ENCODE measurements around the gene C20orf96.
A peak's percentile ranks its signal among the peaks of the same experiment; 100 is the strongest.

C20orf96 gene

DNA sequence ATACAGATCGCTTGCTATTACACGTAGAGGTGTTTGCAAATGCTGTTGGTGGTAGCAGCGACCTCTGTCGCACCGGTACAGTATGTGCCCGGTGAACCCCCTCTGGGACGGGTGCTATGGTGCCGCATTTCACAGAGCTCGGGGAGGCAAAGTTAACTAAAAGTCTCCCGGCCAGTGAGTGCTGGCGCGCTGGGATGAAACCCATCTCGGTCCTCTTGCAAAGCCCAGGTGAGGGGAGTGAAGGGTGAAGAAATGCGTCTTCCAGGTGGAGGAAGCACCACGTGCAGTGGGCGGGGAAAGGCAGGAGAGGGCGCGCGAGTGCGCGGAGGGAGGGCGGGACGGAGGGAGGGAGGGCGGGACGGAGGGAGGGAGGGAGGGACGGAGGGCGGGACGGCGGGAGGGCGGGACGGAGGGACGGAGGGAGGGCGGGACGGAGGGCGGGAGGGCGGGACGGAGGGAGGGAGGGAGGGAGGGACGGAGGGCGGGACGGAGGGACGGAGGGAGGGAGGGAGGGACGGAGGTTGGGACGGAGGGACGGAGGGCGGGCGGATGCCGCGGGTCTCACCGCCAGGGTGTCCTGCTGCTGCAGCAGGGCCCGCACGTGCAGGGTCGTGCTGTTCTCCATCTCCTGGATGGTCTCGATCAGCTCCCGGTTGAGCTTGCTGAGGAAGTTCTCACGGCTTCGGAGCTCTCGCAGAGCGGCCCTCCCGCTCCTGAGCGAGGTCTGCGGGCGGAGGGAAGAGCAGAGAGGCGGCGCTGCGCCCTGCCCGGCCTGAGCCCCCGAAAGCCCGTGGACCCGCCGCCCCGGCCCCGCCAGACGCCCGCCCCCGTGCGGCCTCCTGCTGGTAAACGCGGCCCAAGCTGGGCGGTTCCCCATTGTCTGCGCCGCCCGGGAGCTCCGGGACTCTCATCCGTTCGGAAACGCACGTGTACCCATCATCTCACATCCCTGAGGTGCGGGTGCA is 11.7 kb downstream of the C20orf96 start:
- H3K4me1 ChIP-seq (ENCODE audit: control insufficient read depth in 5 of 5, insufficient read depth in 5 of 5, low read length in 5 of 5): peaks cover 0 to 5% (median 2%) of the 10 kb centered on the region in 5 donors
- H3K9me3 ChIP-seq (ENCODE audit: control insufficient read depth in 5 of 5, low read length in 5 of 5): no peaks in the 10 kb centered on the region
- peak overlapping the region in 3 of 5 donors; percentile 55 to 57 (median 57) for H3K4me3 ChIP-seq (ENCODE audit: low read depth in 1 of 5, low read length in 5 of 5)
- H3K27ac ChIP-seq (ENCODE audit: low read depth, low read length): no peak overlapping the region
- no peaks in the 10 kb centered on the region for H3K27me3 ChIP-seq (ENCODE audit: control insufficient read depth in 5 of 5, insufficient read depth in 4 of 5, low read length in 5 of 5)
- H3K9ac ChIP-seq (ENCODE audit: low read length in 5 of 5): no peak overlapping the region
- peaks cover 0 to 48% (median 20%) of the 10 kb centered on the region in 5 donors for H3K36me3 ChIP-seq (ENCODE audit: control insufficient read depth in 5 of 5, insufficient read depth in 5 of 5, low read length in 5 of 5)

DNA sequence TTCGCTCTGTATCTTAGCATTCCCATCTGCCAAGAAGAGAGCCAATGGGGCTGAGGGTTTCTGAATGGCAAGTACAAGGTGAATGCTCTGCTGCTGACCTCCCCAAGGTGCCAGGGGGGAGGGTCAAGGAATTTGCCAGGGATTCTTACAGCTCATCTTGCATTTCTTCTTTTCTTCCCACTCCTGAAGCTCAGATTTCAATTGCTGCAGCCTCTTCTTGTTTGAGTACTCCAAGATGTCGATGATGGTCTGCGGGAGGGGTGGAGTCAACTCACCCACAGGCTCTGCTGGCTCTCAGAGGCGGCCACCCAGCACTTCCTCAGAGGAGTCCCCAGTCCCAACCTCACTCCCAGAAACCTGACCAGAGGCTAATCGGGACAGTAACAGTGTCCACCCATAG is 12.4 kb downstream of the C20orf96 start:
- Histone ChIP-seq H3K27ac (ENCODE audit: low read depth, low read length) (no peak overlapping the region), H3K27me3 (ENCODE audit: control insufficient read depth in 5 of 5, insufficient read depth in 4 of 5, low read length in 5 of 5) (no peaks in the 10 kb centered on the region), H3K36me3 (ENCODE audit: control insufficient read depth in 5 of 5, insufficient read depth in 5 of 5, low read length in 5 of 5) (peaks cover 0 to 43% (median 20%) of the 10 kb centered on the region in 5 donors), H3K4me3 (ENCODE audit: low read depth in 1 of 5, low read length in 5 of 5) (peak overlapping the region in 1 of 5 donors; percentile 33), H3K9me3 (ENCODE audit: control insufficient read depth in 5 of 5, low read length in 5 of 5) (no peaks in the 10 kb centered on the region), H3K4me1 (ENCODE audit: control insufficient read depth in 5 of 5, insufficient read depth in 5 of 5, low read length in 5 of 5) (peaks cover 0 to 5% (median 2%) of the 10 kb centered on the region in 5 donors), H3K9ac (ENCODE audit: low read length in 5 of 5) (no peak overlapping the region)

DNA sequence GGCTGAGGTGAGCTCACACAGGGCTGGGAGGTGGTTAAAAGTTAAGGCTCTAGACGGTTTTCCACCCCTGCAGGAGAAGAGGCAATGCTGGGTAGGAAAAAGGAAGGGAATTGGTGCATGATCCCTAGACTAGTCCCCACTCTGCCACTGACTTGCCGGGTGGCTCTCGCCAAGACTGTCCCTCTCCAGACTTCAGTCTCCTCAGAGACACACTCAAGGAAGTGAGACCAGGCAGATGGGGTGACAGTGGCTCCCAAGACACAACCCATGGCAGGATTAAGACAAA is 13.1 kb downstream of the C20orf96 start:
- no peak overlapping the region for H3K27ac ChIP-seq (ENCODE audit: low read depth, low read length)
- no peaks in the 10 kb centered on the region for H3K9me3 ChIP-seq (ENCODE audit: control insufficient read depth in 5 of 5, low read length in 5 of 5)
- peaks cover 0 to 5% (median 2%) of the 10 kb centered on the region in 5 donors for H3K4me1 ChIP-seq (ENCODE audit: control insufficient read depth in 5 of 5, insufficient read depth in 5 of 5, low read length in 5 of 5)
- no peaks in the 10 kb centered on the region for H3K27me3 ChIP-seq (ENCODE audit: control insufficient read depth in 5 of 5, insufficient read depth in 4 of 5, low read length in 5 of 5)
- peaks cover 0 to 43% (median 20%) of the 10 kb centered on the region in 5 donors for H3K36me3 ChIP-seq (ENCODE audit: control insufficient read depth in 5 of 5, insufficient read depth in 5 of 5, low read length in 5 of 5)
- no peak overlapping the region for H3K9ac ChIP-seq (ENCODE audit: low read length in 5 of 5)
- H3K4me3 ChIP-seq (ENCODE audit: low read depth in 1 of 5, low read length in 5 of 5): no peak overlapping the region

DNA sequence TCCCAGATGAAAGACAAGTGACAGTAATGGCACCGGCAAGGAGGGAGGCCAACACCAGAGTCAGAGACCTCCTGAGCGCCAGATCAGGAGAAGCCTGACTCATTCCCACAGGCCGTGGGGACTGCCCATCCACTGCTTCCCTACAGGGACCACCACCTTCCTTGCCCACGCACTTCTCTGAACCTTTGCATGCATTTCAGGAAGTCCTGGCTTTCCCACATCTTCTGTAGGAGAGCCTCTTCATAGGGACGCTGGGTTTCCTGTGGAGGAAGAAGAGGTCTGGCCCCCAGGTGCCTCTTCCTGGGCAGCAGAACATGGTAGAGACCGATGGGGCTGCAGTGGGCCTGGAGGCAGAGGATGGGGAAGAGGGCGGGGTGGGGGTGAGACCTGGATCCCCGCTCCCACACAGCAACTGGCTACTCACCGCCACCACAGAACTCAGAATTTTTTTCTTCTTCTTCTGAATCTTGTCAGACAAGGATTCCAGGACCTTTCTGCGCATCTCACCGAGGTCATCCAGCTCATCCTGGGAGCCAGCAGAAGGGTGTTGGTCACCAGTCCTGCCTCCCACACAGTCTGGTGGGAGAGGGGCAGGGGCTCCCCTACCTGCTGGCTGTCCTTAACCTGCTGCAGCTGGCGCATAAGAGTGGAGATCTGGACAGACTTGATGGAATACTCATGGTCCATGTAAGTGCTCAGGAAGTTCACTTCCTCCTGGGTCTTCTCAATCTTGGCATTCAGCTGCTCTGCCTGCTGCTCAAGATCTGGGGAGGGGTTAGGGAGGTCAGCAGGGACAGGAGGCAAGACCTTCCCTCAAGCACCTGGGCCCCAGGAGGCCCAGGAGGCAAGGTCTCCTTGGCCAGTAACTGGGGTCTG is 13.7 kb downstream of the C20orf96 start:
- Histone ChIP-seq H3K27me3 (ENCODE audit: control insufficient read depth in 5 of 5, insufficient read depth in 4 of 5, low read length in 5 of 5) (no peaks in the 10 kb centered on the region), H3K27ac (ENCODE audit: low read depth, low read length) (no peak overlapping the region), H3K9me3 (ENCODE audit: control insufficient read depth in 5 of 5, low read length in 5 of 5) (no peaks in the 10 kb centered on the region), H3K9ac (ENCODE audit: low read length in 5 of 5) (no peak overlapping the region), H3K36me3 (ENCODE audit: control insufficient read depth in 5 of 5, insufficient read depth in 5 of 5, low read length in 5 of 5) (peaks cover 0 to 39% (median 20%) of the 10 kb centered on the region in 5 donors), H3K4me1 (ENCODE audit: control insufficient read depth in 5 of 5, insufficient read depth in 5 of 5, low read length in 5 of 5) (peaks cover 0 to 5% (median 2%) of the 10 kb centered on the region in 5 donors), H3K4me3 (ENCODE audit: low read depth in 1 of 5, low read length in 5 of 5) (no peak overlapping the region)

DNA sequence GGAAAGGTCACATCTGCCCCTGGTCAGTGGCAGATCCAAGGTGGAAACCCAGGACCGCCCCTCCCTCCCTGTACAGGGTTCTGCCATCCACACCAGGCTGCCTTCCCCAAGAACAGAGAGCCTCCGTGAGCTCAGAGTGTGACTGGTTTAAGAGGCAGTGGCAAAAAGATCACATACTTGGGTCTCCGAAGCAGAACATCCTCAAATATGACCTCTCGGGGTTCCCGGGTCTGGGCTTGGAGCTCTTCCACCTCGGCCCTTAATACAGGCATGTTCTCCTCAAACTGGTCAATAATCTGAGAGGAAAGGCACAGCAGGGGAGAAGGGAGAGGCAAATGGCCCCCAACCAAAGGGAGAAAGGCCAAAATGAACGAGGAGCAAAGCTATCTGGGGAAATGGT is 14.8 kb downstream of the C20orf96 start:
- Histone ChIP-seq H3K4me3 (ENCODE audit: low read depth in 1 of 5, low read length in 5 of 5) (no peak overlapping the region), H3K27me3 (ENCODE audit: control insufficient read depth in 5 of 5, insufficient read depth in 4 of 5, low read length in 5 of 5) (no peaks in the 10 kb centered on the region), H3K36me3 (ENCODE audit: control insufficient read depth in 5 of 5, insufficient read depth in 5 of 5, low read length in 5 of 5) (peaks cover 0 to 34% (median 20%) of the 10 kb centered on the region in 5 donors), H3K4me1 (ENCODE audit: control insufficient read depth in 5 of 5, insufficient read depth in 5 of 5, low read length in 5 of 5) (peaks cover 0 to 5% (median 2%) of the 10 kb centered on the region in 5 donors), H3K9me3 (ENCODE audit: control insufficient read depth in 5 of 5, low read length in 5 of 5) (no peaks in the 10 kb centered on the region), H3K9ac (ENCODE audit: low read length in 5 of 5) (no peak overlapping the region), H3K27ac (ENCODE audit: low read depth, low read length) (no peak overlapping the region)

DNA sequence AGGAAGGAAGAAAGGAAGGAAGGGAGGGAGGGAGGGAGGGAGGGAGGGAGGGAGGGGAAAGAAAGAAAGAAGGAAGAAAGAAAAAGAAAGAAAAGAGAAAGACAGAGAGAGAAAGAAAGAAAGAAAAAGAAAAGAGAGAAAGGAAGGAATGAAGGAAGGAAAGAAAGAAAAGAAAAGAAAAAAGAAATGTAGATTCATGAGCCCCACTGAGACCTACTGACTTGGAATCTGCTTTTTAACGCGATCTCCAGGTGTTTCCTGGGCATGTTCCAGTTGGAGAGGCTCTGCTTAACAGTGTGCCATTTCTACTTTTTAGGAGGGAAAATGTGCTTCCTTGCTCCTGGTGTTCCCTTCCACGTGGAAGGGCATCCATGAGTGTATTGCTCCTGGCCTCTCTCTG is 16.7 kb downstream of the C20orf96 start:
- Histone ChIP-seq H3K36me3 (ENCODE audit: control insufficient read depth in 5 of 5, insufficient read depth in 5 of 5, low read length in 5 of 5) (peaks cover 0 to 30% (median 20%) of the 10 kb centered on the region in 5 donors), H3K27me3 (ENCODE audit: control insufficient read depth in 5 of 5, insufficient read depth in 4 of 5, low read length in 5 of 5) (no peaks in the 10 kb centered on the region), H3K9ac (ENCODE audit: low read length in 5 of 5) (no peak overlapping the region), H3K4me1 (ENCODE audit: control insufficient read depth in 5 of 5, insufficient read depth in 5 of 5, low read length in 5 of 5) (peaks cover 2 to 8% (median 7%) of the 10 kb centered on the region in 5 donors), H3K4me3 (ENCODE audit: low read depth in 1 of 5, low read length in 5 of 5) (no peak overlapping the region), H3K9me3 (ENCODE audit: control insufficient read depth in 5 of 5, low read length in 5 of 5) (no peaks in the 10 kb centered on the region), H3K27ac (ENCODE audit: low read depth, low read length) (no peak overlapping the region)

DNA sequence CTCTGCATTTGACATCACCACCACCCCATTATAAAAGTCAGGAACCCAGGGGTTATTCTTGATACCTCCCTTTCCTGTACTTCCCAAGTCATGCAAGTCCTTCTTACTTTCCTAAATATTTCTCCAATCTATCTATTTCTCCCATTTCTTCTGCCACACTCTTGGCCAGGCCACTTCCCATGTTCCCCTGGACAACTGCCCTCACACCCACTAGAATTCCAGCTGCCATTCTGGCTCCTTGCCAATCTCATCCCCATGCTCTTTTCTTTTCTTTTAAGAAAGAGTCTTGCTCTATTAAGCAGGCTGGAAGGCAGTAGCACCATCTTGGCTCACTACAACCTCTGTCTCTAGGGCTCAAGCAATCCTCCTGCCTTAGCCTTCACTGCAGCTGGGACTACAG is 17.8 kb downstream of the C20orf96 start:
- H3K9ac ChIP-seq (ENCODE audit: low read length in 5 of 5): no peak overlapping the region
- no peak overlapping the region for H3K27ac ChIP-seq (ENCODE audit: low read depth, low read length)
- peaks cover 0 to 27% (median 18%) of the 10 kb centered on the region in 5 donors for H3K36me3 ChIP-seq (ENCODE audit: control insufficient read depth in 5 of 5, insufficient read depth in 5 of 5, low read length in 5 of 5)
- no peak overlapping the region for H3K4me3 ChIP-seq (ENCODE audit: low read depth in 1 of 5, low read length in 5 of 5)
- H3K27me3 ChIP-seq (ENCODE audit: control insufficient read depth in 5 of 5, insufficient read depth in 4 of 5, low read length in 5 of 5): no peaks in the 10 kb centered on the region
- H3K9me3 ChIP-seq (ENCODE audit: control insufficient read depth in 5 of 5, low read length in 5 of 5): no peaks in the 10 kb centered on the region
- peaks cover 0 to 8% (median 7%) of the 10 kb centered on the region in 5 donors for H3K4me1 ChIP-seq (ENCODE audit: control insufficient read depth in 5 of 5, insufficient read depth in 5 of 5, low read length in 5 of 5)

DNA sequence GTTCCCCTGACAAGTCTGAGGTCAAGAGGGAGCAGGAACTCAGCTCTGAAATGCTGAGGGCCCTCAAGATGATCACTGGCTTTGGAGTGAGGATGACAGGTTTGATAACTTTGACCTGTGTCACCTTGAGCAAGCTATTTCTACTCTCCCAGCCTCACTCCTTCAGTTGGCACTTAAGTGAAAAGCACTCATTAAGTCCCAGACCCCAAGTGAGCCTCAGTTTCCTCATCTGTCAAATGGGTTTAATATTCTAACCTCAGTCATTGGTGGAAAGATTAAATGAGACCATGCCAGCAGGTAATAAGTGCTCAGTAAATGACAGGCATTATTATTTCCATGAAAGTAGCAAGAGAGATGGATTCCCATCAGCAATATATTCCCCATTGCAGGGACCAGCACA is 19.0 kb downstream of the C20orf96 start:
- Histone ChIP-seq H3K9me3 (ENCODE audit: control insufficient read depth in 5 of 5, low read length in 5 of 5) (no peaks in the 10 kb centered on the region), H3K27ac (ENCODE audit: low read depth, low read length) (no peak overlapping the region), H3K27me3 (ENCODE audit: control insufficient read depth in 5 of 5, insufficient read depth in 4 of 5, low read length in 5 of 5) (no peaks in the 10 kb centered on the region), H3K36me3 (ENCODE audit: control insufficient read depth in 5 of 5, insufficient read depth in 5 of 5, low read length in 5 of 5) (peaks cover 0 to 15% (median 8%) of the 10 kb centered on the region in 5 donors), H3K9ac (ENCODE audit: low read length in 5 of 5) (no peak overlapping the region), H3K4me3 (ENCODE audit: low read depth in 1 of 5, low read length in 5 of 5) (no peak overlapping the region), H3K4me1 (ENCODE audit: control insufficient read depth in 5 of 5, insufficient read depth in 5 of 5, low read length in 5 of 5) (peaks cover 0 to 16% (median 15%) of the 10 kb centered on the region in 5 donors)

DNA sequence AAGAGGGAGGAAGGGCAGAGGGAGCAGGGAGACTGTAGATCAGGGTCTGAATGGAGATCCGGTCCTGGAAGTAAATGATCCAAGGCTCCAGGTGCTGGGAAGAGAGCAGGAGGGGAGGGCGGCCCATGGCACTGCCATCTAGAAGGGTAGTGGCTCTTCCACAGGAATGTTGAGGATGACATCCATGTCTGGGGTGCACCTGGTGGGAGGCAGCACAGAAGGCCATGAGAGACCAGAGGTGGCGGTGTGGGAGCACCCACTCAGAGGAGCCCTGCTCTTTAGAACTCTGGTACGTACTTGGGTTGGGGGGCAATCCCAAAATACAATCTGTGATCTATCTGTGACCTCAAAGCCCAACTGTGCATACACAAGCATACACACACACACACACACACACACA is 19.5 kb downstream of the C20orf96 start:
- Histone ChIP-seq H3K9me3 (ENCODE audit: control insufficient read depth in 5 of 5, low read length in 5 of 5) (no peaks in the 10 kb centered on the region), H3K4me1 (ENCODE audit: control insufficient read depth in 5 of 5, insufficient read depth in 5 of 5, low read length in 5 of 5) (peaks cover 2 to 21% (median 20%) of the 10 kb centered on the region in 5 donors), H3K4me3 (ENCODE audit: low read depth in 1 of 5, low read length in 5 of 5) (no peak overlapping the region), H3K36me3 (ENCODE audit: control insufficient read depth in 5 of 5, insufficient read depth in 5 of 5, low read length in 5 of 5) (peaks cover 0 to 11% (median 5%) of the 10 kb centered on the region in 5 donors), H3K27me3 (ENCODE audit: control insufficient read depth in 5 of 5, insufficient read depth in 4 of 5, low read length in 5 of 5) (no peaks in the 10 kb centered on the region), H3K27ac (ENCODE audit: low read depth, low read length) (no peak overlapping the region), H3K9ac (ENCODE audit: low read length in 5 of 5) (no peak overlapping the region)
